ENCODE results near the gene JUN. TPM values are rescaled to one million over a fixed set of nuclear protein-coding genes. Genes with fewer than 3 reads are reported as not detected.

Gene JUN
- total RNA-seq, 1 donor from 2014 or later, result 90.0 TPM

DNA sequence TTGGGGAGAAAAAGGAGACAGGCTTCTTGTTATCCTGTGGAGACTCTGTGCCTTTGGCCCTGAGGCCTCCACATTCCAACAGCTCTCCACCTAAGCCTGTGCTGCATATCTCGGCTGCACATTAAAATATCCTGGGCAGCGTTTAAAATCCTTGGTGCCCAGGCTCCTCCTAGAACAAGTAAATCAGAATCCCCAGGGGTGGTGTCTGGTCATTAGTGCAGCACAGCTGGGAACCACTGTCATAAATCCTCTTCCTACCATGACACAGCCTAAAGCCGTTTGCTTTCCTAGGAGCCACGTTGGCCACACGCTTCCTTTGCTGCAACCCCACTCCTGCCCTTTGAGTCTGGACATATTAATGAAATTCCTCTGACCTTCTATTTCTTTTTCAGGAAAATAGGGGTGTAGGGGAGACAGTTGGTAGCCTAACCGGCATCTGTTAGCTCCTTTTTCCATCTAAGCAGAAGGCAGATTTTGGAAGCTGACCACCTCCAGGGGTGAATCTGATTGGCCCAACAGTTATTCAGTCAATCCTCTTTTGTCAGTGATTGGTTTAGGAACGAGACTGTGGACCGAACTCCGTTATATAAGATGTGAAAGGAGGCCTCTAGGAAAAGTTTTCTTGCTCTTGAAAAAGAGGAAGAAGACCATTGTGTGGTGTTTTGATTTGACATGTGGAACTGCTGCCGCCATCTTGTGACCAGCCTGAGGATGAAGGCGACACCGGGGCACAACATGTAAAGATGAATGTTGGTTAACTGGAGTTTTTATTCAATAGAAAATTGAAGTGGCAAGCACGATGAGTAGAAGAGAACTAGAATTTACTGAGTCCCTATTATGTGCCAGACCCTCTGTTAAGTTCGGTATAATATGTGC is 41.9 kb downstream of the JUN start:
- no peaks in the 10 kb centered on the region for H3K27me3 ChIP-seq (ENCODE audit: control insufficient read depth, insufficient read depth, low read length)
- no peak overlapping the region for H3K4me3 ChIP-seq (ENCODE audit: low read depth, low read length)
- DNase-seq (ENCODE audit: low read depth) (no peak), FAIRE-seq (peak; percentile 50)
- no peaks in the 10 kb centered on the region for H3K36me3 ChIP-seq (ENCODE audit: control insufficient read depth, insufficient read depth, low read length)
- TF ChIP-seq, protein P1, sequence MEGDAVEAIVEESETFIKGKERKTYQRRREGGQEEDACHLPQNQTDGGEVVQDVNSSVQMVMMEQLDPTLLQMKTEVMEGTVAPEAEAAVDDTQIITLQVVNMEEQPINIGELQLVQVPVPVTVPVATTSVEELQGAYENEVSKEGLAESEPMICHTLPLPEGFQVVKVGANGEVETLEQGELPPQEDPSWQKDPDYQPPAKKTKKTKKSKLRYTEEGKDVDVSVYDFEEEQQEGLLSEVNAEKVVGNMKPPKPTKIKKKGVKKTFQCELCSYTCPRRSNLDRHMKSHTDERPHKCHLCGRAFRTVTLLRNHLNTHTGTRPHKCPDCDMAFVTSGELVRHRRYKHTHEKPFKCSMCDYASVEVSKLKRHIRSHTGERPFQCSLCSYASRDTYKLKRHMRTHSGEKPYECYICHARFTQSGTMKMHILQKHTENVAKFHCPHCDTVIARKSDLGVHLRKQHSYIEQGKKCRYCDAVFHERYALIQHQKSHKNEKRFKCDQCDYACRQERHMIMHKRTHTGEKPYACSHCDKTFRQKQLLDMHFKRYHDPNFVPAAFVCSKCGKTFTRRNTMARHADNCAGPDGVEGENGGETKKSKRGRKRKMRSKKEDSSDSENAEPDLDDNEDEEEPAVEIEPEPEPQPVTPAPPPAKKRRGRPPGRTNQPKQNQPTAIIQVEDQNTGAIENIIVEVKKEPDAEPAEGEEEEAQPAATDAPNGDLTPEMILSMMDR (IDR thresholded peaks at IDR 0.05; ENCODE audit: insufficient read depth, low read length, severe bottlenecking), result no peak

DNA sequence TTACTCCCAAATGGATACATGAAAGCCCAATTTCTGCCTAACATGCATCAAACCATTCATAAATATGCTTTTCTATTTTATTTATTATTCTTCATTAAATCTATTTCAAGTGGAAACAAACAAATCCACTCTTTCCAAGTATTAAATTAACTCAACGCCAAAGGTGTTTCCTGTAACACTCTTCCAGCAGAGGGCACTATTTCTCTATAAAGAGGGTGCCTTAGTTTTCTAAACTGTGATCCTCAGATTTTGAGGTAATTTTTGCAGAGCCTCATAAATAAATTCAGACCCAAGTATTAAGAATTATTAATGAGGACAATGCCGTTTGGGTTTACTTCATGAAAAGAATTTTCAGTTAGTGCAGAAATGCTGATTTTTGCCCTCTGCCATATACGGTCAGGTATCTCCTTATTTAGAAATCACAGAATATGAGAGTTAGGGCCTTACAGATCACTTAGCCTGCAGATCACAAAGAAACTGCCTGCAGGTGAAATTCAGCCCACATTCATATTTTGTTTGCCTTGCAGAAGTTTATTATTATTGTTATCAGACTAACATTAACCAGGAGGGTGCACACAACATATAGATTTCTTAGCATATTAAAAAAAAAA is 43.9 kb downstream of the JUN start:
- H3K27me3 ChIP-seq (ENCODE audit: control insufficient read depth, insufficient read depth, low read length), result no peaks in the 10 kb centered on the region
- TF ChIP-seq, protein P1 (IDR thresholded peaks at IDR 0.05; ENCODE audit: insufficient read depth, low read length, severe bottlenecking), result peak; percentile 47
- no peaks in the 10 kb centered on the region for H3K36me3 ChIP-seq (ENCODE audit: control insufficient read depth, insufficient read depth, low read length)
- FAIRE-seq (no peak), DNase-seq (ENCODE audit: low read depth) (peak; percentile 60)
- H3K4me3 ChIP-seq (ENCODE audit: low read depth, low read length), result no peak overlapping the region

DNA sequence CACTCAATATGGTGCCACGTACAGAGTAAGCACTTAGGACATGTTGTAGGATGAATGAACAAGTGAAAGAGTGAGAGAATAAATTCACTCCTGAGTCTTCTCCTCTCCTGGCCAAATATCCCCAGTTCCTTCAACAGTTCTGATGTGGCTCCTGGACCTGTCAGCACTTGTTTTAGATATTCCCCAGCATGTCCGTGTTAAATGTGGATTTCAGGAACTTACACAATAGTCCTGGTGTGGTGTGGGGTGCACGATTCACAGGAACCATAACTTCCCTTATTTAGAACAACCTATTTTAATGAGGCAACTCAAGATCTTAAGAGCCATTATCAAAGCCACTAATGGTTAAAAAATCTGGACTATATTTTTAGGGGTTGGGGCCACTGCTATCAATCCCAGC is 45.0 kb downstream of the JUN start:
- Histone ChIP-seq H3K27me3 (ENCODE audit: control insufficient read depth, insufficient read depth, low read length) (no peaks in the 10 kb centered on the region), H3K36me3 (ENCODE audit: control insufficient read depth, insufficient read depth, low read length) (no peaks in the 10 kb centered on the region), H3K4me3 (ENCODE audit: low read depth, low read length) (no peak overlapping the region)
- TF ChIP-seq, protein P1 (IDR thresholded peaks at IDR 0.05; ENCODE audit: insufficient read depth, low read length, severe bottlenecking), result no peak
- DNase-seq (ENCODE audit: low read depth), result peak; percentile 90
- peak; percentile 92 for FAIRE-seq

DNA sequence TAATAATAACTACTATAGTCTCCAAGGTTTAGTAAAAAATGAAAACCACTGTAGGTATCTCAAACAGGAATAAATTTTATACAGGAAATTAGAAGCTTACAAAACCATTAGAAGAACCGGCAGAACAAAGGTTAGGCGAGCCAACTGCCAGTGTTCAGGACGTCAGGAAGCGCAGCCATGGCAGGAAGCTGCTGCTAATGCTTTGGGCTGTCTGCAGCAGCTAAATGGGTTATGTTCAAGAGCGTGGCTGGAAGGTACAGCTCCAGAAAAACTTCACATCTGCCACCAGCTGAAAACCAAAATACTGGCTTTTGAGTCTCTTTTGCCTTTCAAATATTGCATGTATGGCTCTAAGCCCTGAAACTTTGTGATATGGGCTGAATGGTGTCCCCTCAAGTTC is 48.3 kb downstream of the JUN start:
- no peak for FAIRE-seq
- no peaks in the 10 kb centered on the region for H3K36me3 ChIP-seq (ENCODE audit: control insufficient read depth, insufficient read depth, low read length)
- no peak for DNase-seq (ENCODE audit: low read depth)
- H3K27me3 ChIP-seq (ENCODE audit: control insufficient read depth, insufficient read depth, low read length), result no peaks in the 10 kb centered on the region
- TF ChIP-seq, protein P1 (IDR thresholded peaks at IDR 0.05; ENCODE audit: insufficient read depth, low read length, severe bottlenecking), result no peak
- no peak overlapping the region for H3K4me3 ChIP-seq (ENCODE audit: low read depth, low read length)

DNA sequence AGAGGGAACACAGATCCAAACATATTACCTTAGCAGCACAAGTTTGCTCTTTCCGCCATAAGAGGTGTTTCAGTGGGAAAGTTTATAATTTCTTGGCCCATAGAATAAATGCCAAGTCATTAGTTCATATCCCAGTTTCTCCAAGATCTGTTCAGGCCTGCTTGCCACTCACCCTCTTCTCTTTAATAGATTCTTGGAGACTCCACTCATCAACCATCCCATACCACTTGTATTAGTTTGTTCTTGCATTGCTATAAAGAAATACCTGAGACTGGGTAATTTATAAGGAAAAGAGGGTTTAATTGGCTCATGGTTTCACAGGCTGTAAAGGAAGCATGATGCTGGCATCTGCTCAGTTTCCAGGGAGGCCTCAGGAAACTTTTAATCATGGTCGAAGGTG is 49.2 kb downstream of the JUN start:
- Histone ChIP-seq H3K36me3 (ENCODE audit: control insufficient read depth, insufficient read depth, low read length) (no peaks in the 10 kb centered on the region), H3K4me3 (ENCODE audit: low read depth, low read length) (no peak overlapping the region), H3K27me3 (ENCODE audit: control insufficient read depth, insufficient read depth, low read length) (no peaks in the 10 kb centered on the region)
- TF ChIP-seq, protein P1 (IDR thresholded peaks at IDR 0.05; ENCODE audit: insufficient read depth, low read length, severe bottlenecking), result no peak
- FAIRE-seq (no peak), DNase-seq (ENCODE audit: low read depth) (peak; percentile 73)

All from bronchial epithelial cell (primary cell).